ENCODE data around the gene ELP2.
A peak's percentile ranks its signal among the peaks of the same experiment; 100 is the strongest.

The ELP2 gene

GRCh38 chr18:36120297-36120696 lies 9.4 kb upstream of the ELP2 start:
- DNase-seq (ENCODE audit: low read depth), result no peak

GRCh38 chr18:36124841-36125240 lies 4.9 kb upstream of the ELP2 start:
- peak; percentile 3 for DNase-seq (ENCODE audit: low read depth)

GRCh38 chr18:36126668-36127067 lies 3.0 kb upstream of the ELP2 start:
- DNase-seq (ENCODE audit: low read depth), result no peak

- no peak for DNase-seq (ENCODE audit: low read depth)
Observed at GRCh38 chr18:36127836-36128529, 1.7 kb upstream of the ELP2 start.

GRCh38 chr18:36128530-36128870 lies 1.2 kb upstream of the ELP2 start:
- DNase-seq (ENCODE audit: low read depth), result peak; percentile 31

- DNase-seq (ENCODE audit: low read depth), result no peak
Observed at GRCh38 chr18:36128907-36129299, 796 bp upstream of the ELP2 start.

- no peak for DNase-seq (ENCODE audit: low read depth)
Observed at GRCh38 chr18:36130039-36130831, 536 bp downstream of the ELP2 start.

- no peak for DNase-seq (ENCODE audit: low read depth)
Observed at GRCh38 chr18:36130883-36131653, 1.4 kb downstream of the ELP2 start.

GRCh38 chr18:36131692-36132483 lies 2.2 kb downstream of the ELP2 start:
- no peak for DNase-seq (ENCODE audit: low read depth)

GRCh38 chr18:36132756-36133155 lies 3.1 kb downstream of the ELP2 start:
- DNase-seq (ENCODE audit: low read depth), result no peak

- DNase-seq (ENCODE audit: low read depth), result no peak
Observed at GRCh38 chr18:36135264-36135663, 5.6 kb downstream of the ELP2 start.

GRCh38 chr18:36139245-36139644 lies 9.5 kb downstream of the ELP2 start:
- no peak for DNase-seq (ENCODE audit: low read depth)

GRCh38 chr18:36141576-36141975 lies 11.9 kb downstream of the ELP2 start:
- no peak for DNase-seq (ENCODE audit: low read depth)

GRCh38 chr18:36142751-36143150 lies 13.1 kb downstream of the ELP2 start:
- no peak for DNase-seq (ENCODE audit: low read depth)

- DNase-seq (ENCODE audit: low read depth), result no peak
Observed at GRCh38 chr18:36143391-36143790, 13.7 kb downstream of the ELP2 start.

GRCh38 chr18:36149514-36150289 lies 20.0 kb downstream of the ELP2 start:
- DNase-seq (ENCODE audit: low read depth), result no peak

- DNase-seq (ENCODE audit: low read depth), result no peak
Observed at GRCh38 chr18:36152781-36153180, 23.1 kb downstream of the ELP2 start.

GRCh38 chr18:36153203-36153602 lies 23.5 kb downstream of the ELP2 start:
- DNase-seq (ENCODE audit: low read depth), result peak; percentile 80

- DNase-seq (ENCODE audit: low read depth), result no peak
Observed at GRCh38 chr18:36153771-36154170, 24.1 kb downstream of the ELP2 start.

- peak; percentile 11 for DNase-seq (ENCODE audit: low read depth)
Observed at GRCh38 chr18:36155851-36156757, 26.4 kb downstream of the ELP2 start.

All from fibroblast of gingiva (primary cell).